ENCODE results near the gene OBI1. TPM values are rescaled to one million over a fixed set of nuclear protein-coding genes. Genes with fewer than 3 reads are reported as not detected.

The OBI1 gene
- total RNA-seq, 3 donors from 2014 or later = 5.2 to 8.1 (median 5.9) TPM

DNA sequence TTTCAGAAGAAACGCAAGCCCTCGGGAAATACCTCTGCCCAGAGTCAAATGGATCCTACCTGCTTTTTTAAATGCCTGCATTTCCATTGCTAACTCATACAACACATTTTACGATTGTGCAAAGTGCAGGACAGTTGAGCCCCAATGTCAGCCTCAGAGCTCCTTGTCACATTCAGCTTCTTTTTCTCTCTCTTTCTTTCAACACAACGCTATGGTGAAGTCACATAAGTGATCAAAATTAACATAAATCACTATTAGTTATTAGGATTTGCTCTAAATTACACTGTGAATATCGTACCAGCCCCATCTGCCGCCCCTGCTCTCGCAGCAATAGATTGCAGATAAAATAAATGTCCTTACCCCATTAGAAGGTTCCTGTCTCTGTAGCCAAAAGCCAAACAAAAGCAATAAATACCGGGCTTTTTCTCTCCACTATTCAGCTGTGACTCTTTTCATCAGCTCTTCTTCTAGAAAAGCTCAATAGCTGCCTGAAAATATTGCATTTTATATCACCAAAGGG, 64.4 kb downstream of the OBI1 start:
- peaks cover 6% of the 10 kb centered on the region for H3K4me1 ChIP-seq (ENCODE audit: low read depth)
- no peak for TF ChIP-seq CTCF (IDR thresholded peaks at IDR 0.05)
- H3K4me3 ChIP-seq = no peak overlapping the region
- H3K9me3 ChIP-seq = no peaks in the 10 kb centered on the region
- intact Hi-C loops (cut with DNase I, micrococcal nuclease) = no loop called here
- H3K36me3 ChIP-seq (ENCODE audit: low read depth) = no peaks in the 10 kb centered on the region
- ATAC-seq (no peak), DNase-seq (no peak)

DNA sequence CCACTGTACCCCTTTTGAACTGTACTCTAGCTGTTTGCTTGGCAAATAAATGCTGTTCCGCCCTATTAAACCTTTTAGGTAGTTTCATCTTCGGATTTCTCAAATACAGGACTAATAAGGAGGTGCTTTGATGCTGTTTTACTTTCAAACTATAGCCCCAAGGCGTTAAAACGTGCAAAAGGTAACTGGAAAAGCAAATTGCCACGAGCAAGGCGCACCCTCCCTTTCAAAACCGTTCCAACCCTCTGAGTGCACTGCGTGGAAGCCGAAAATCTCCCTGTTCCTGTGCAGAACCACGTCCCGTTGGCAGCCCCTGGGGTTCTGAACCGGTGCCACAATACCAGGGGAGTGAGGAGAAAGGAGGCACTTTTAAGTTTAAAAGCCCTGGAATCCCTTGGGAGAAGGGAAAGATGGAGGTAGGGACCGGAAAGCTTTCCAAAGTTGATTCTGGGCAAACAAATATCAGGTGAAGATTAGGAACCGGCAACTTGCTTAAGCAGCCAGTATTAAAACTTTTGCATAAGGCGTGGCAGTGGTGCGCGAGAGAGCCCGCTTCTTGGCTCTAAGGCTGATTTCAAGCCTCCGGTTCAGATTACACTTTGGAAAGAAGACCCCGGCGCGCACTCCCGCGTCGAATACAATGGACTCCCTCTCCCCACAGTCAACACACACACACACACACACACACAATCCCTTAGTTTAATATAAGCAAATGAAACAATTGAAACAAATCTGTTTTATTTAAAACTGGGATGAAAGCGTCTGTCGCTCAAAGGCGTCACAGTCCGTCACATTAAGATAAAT, 65.1 kb downstream of the OBI1 start:
- no peak for ATAC-seq
- no peak for DNase-seq
- no peaks in the 10 kb centered on the region for H3K36me3 ChIP-seq (ENCODE audit: low read depth)
- H3K9me3 ChIP-seq = no peaks in the 10 kb centered on the region
- no peak for TF ChIP-seq CTCF (IDR thresholded peaks at IDR 0.05)
- H3K4me3 ChIP-seq = no peak overlapping the region
- intact Hi-C loops (cut with DNase I, micrococcal nuclease) = no loop called here
- H3K4me1 ChIP-seq (ENCODE audit: low read depth) = peaks cover 6% of the 10 kb centered on the region

- TF ChIP-seq CTCF (IDR thresholded peaks at IDR 0.05) = no peak
- ATAC-seq (no peak), DNase-seq (no peak)
- H3K9me3 ChIP-seq = no peaks in the 10 kb centered on the region
- intact Hi-C loops (cut with DNase I, micrococcal nuclease) = no loop called here
- no peaks in the 10 kb centered on the region for H3K36me3 ChIP-seq (ENCODE audit: low read depth)
- peaks cover 6% of the 10 kb centered on the region for H3K4me1 ChIP-seq (ENCODE audit: low read depth)
- H3K4me3 ChIP-seq = no peak overlapping the region
These were observed 65.8 kb downstream of the OBI1 start for GRCh38 chr13:78593129-78593528.

DNA sequence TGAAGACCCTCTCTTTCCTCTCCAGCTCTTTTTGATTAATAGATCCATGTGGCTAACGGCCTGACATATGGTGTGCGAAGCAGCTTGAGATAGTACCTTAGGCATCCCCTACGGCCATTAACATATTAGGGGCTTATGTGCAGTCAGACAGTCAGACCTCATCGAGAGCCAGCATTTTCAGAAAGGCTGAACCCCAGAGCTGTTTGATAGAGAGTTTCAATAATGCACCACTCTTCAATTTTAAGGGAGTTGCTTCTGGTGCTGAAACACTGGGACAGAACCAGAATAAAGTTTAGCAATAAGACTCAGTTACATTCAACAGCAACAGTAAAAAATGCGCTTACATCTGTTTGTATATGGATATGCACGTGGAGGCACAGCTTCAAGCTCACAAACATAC, 66.4 kb downstream of the OBI1 start:
- intact Hi-C loops (cut with DNase I, micrococcal nuclease) = no loop called here
- ATAC-seq (no peak), DNase-seq (no peak)
- Histone ChIP-seq H3K4me3 (no peak overlapping the region), H3K9me3 (no peaks in the 10 kb centered on the region), H3K4me1 (ENCODE audit: low read depth) (peaks cover 6% of the 10 kb centered on the region), H3K36me3 (ENCODE audit: low read depth) (no peaks in the 10 kb centered on the region)
- TF ChIP-seq CTCF (IDR thresholded peaks at IDR 0.05) = no peak

- intact Hi-C loops (cut with DNase I, micrococcal nuclease) = no loop called here
- no peak for ATAC-seq
- no peaks in the 10 kb centered on the region for H3K9me3 ChIP-seq
- no peaks in the 10 kb centered on the region for H3K36me3 ChIP-seq (ENCODE audit: low read depth)
- no peak for TF ChIP-seq CTCF (IDR thresholded peaks at IDR 0.05)
- H3K4me3 ChIP-seq = no peak overlapping the region
- DNase-seq = peak in 2 of 3 donors; percentile 54 to 60
- H3K4me1 ChIP-seq (ENCODE audit: low read depth) = no peaks in the 10 kb centered on the region
These were observed 69.7 kb downstream of the OBI1 start for GRCh38 chr13:78589206-78589605.
